ENCODE data around the gene DNASE1L2. TPM values are rescaled to one million over a fixed set of nuclear protein-coding genes. Genes with fewer than 3 reads are reported as not detected.
"Not testable (repeated sequence)": the region's sequence is repeated elsewhere in the genome, so short reads cannot be mapped to it uniquely, and the experiment has no call there.

DNASE1L2 gene
- total RNA-seq, 2 experiments from 2014 or later: 1.5 to 2.0 TPM

- CTCF ChIA-PET: no interaction called here
- Mint-ChIP-seq H3K27me3 (no peaks in the 10 kb centered on the region), H3K36me3 (peaks cover 3% of the 10 kb centered on the region), H3K4me1 (no peaks in the 10 kb centered on the region), H3K27ac (no peak overlapping the region), H3K9me3 (ENCODE audit: low read depth) (no peaks in the 10 kb centered on the region), H3K4me3 (no peak overlapping the region)
- ATAC-seq (no peak), DNase-seq (no peak)
Measured at GRCh38 chr16:2233046-2233775, 3.0 kb upstream of the DNASE1L2 start.

GRCh38 chr16:2233872-2234812, 2.1 kb upstream of the DNASE1L2 start:
- ATAC-seq (no peak), DNase-seq (no peak)
- Mint-ChIP-seq H3K4me3 (no peak overlapping the region), H3K4me1 (no peaks in the 10 kb centered on the region), H3K27ac (no peak overlapping the region), H3K36me3 (peaks cover 3% of the 10 kb centered on the region), H3K27me3 (no peaks in the 10 kb centered on the region), H3K9me3 (ENCODE audit: low read depth) (no peaks in the 10 kb centered on the region)
- CTCF ChIA-PET: no interaction called here

GRCh38 chr16:2234813-2235170, 1.5 kb upstream of the DNASE1L2 start:
- peaks cover 3% of the 10 kb centered on the region for H3K36me3 Mint-ChIP-seq
- no peak overlapping the region for H3K27ac Mint-ChIP-seq
- H3K27me3 Mint-ChIP-seq: no peaks in the 10 kb centered on the region
- DNase-seq (no peak), ATAC-seq (no peak)
- H3K4me1 Mint-ChIP-seq: no peaks in the 10 kb centered on the region
- CTCF ChIA-PET: no interaction called here
- no peak overlapping the region for H3K4me3 Mint-ChIP-seq
- H3K9me3 Mint-ChIP-seq (ENCODE audit: low read depth): no peaks in the 10 kb centered on the region

GRCh38 chr16:2235234-2235651, 1.0 kb upstream of the DNASE1L2 start:
- H3K27me3 Mint-ChIP-seq: no peaks in the 10 kb centered on the region
- H3K4me1 Mint-ChIP-seq: no peaks in the 10 kb centered on the region
- ATAC-seq (no peak), DNase-seq (no peak)
- CTCF ChIA-PET: no interaction called here
- no peak overlapping the region for H3K27ac Mint-ChIP-seq
- no peak overlapping the region for H3K4me3 Mint-ChIP-seq
- H3K36me3 Mint-ChIP-seq: peaks cover 3% of the 10 kb centered on the region
- no peaks in the 10 kb centered on the region for H3K9me3 Mint-ChIP-seq (ENCODE audit: low read depth)

GRCh38 chr16:2235695-2236336, 428 bp upstream of the DNASE1L2 start:
- no peaks in the 10 kb centered on the region for H3K9me3 Mint-ChIP-seq (ENCODE audit: low read depth)
- H3K4me1 Mint-ChIP-seq: no peaks in the 10 kb centered on the region
- ATAC-seq: no peak
- no peak overlapping the region for H3K27ac Mint-ChIP-seq
- H3K36me3 Mint-ChIP-seq: peaks cover 3% of the 10 kb centered on the region
- CTCF ChIA-PET: no interaction called here
- no peak for DNase-seq
- H3K27me3 Mint-ChIP-seq: no peaks in the 10 kb centered on the region
- no peak overlapping the region for H3K4me3 Mint-ChIP-seq

GRCh38 chr16:2237102-2237482, 848 bp downstream of the DNASE1L2 start:
- no peaks in the 10 kb centered on the region for H3K9me3 Mint-ChIP-seq (ENCODE audit: low read depth)
- ATAC-seq (no peak), DNase-seq (no peak)
- no peaks in the 10 kb centered on the region for H3K4me1 Mint-ChIP-seq
- CTCF ChIA-PET: no interaction called here
- no peaks in the 10 kb centered on the region for H3K27me3 Mint-ChIP-seq
- H3K27ac Mint-ChIP-seq: no peak overlapping the region
- H3K4me3 Mint-ChIP-seq: no peak overlapping the region
- H3K36me3 Mint-ChIP-seq: peaks cover 3% of the 10 kb centered on the region

GRCh38 chr16:2237493-2238149, 1.4 kb downstream of the DNASE1L2 start:
- Mint-ChIP-seq H3K27ac (no peak overlapping the region), H3K36me3 (peaks cover 6% of the 10 kb centered on the region), H3K4me3 (no peak overlapping the region), H3K9me3 (ENCODE audit: low read depth) (no peaks in the 10 kb centered on the region), H3K4me1 (no peaks in the 10 kb centered on the region), H3K27me3 (no peaks in the 10 kb centered on the region)
- CTCF ChIA-PET: no interaction called here
- DNase-seq: no peak
- ATAC-seq: no peak

- no peaks in the 10 kb centered on the region for H3K4me1 Mint-ChIP-seq
- no peak overlapping the region for H3K27ac Mint-ChIP-seq
- CTCF ChIA-PET: interaction anchor here (1.0 kb wide), 1 partner anchor 13 kb away, joined by 8 read pairs; the partner anchor contains the start of gene ECI1
- DNase-seq (no peak), ATAC-seq (no peak)
- no peaks in the 10 kb centered on the region for H3K27me3 Mint-ChIP-seq
- H3K36me3 Mint-ChIP-seq: peaks cover 6% of the 10 kb centered on the region
- no peaks in the 10 kb centered on the region for H3K9me3 Mint-ChIP-seq (ENCODE audit: low read depth)
- H3K4me3 Mint-ChIP-seq: no peak overlapping the region
Measured at GRCh38 chr16:2238150-2238837, 2.0 kb downstream of the DNASE1L2 start.

- no peak for ATAC-seq
- H3K9me3 Mint-ChIP-seq (ENCODE audit: low read depth): no peaks in the 10 kb centered on the region
- H3K4me3 Mint-ChIP-seq: no peak overlapping the region
- H3K27ac Mint-ChIP-seq: no peak overlapping the region
- peaks cover 6% of the 10 kb centered on the region for H3K36me3 Mint-ChIP-seq
- no peak for DNase-seq
- H3K27me3 Mint-ChIP-seq: no peaks in the 10 kb centered on the region
- H3K4me1 Mint-ChIP-seq: no peaks in the 10 kb centered on the region
- CTCF ChIA-PET: interaction anchor here (1.0 kb wide), 1 partner anchor 13 kb away, joined by 8 read pairs; the partner anchor contains the start of gene ECI1
Measured at GRCh38 chr16:2238838-2239675, 2.8 kb downstream of the DNASE1L2 start.

GRCh38 chr16:2240331-2240730, 4.1 kb downstream of the DNASE1L2 start:
- DNase-seq; H3K27me3 Mint-ChIP-seq; H3K36me3 Mint-ChIP-seq; ATAC-seq; CTCF ChIA-PET; H3K9me3 Mint-ChIP-seq (ENCODE audit: low read depth); H3K4me3 Mint-ChIP-seq; H3K27ac Mint-ChIP-seq; H3K4me1 Mint-ChIP-seq: not testable (repeated sequence)

- no peaks in the 10 kb centered on the region for H3K4me1 Mint-ChIP-seq
Measured at GRCh38 chr16:2242598-2242997, 6.4 kb downstream of the DNASE1L2 start.

GRCh38 chr16:2243031-2243528, 6.8 kb downstream of the DNASE1L2 start:
- H3K27me3 Mint-ChIP-seq: no peaks in the 10 kb centered on the region
- ATAC-seq (no peak), DNase-seq (no peak)
- H3K4me3 Mint-ChIP-seq: no peak overlapping the region
- no peaks in the 10 kb centered on the region for H3K9me3 Mint-ChIP-seq (ENCODE audit: low read depth)
- no peaks in the 10 kb centered on the region for H3K4me1 Mint-ChIP-seq
- CTCF ChIA-PET: no interaction called here
- no peak overlapping the region for H3K27ac Mint-ChIP-seq
- H3K36me3 Mint-ChIP-seq: peaks cover 5% of the 10 kb centered on the region

More at GRCh38 chr16:2242598-2242997, 6.4 kb downstream of the DNASE1L2 start:
- Mint-ChIP-seq H3K9me3 (ENCODE audit: low read depth) (no peaks in the 10 kb centered on the region), H3K36me3 (peaks cover 5% of the 10 kb centered on the region), H3K4me3 (no peak overlapping the region), H3K27me3 (no peaks in the 10 kb centered on the region), H3K27ac (no peak overlapping the region)
- no peak for DNase-seq
- ATAC-seq: no peak
- CTCF ChIA-PET: no interaction called here
